ENCODE data around the gene CRISPLD2. TPM values are rescaled to one million over a fixed set of nuclear protein-coding genes. Genes with fewer than 3 reads are reported as not detected.
A peak's percentile ranks its signal among the peaks of the same experiment; 100 is the strongest.

The CRISPLD2 gene
- total RNA-seq, 4 donors from 2014 or later = 174 to 411 (median 219) TPM

DNA sequence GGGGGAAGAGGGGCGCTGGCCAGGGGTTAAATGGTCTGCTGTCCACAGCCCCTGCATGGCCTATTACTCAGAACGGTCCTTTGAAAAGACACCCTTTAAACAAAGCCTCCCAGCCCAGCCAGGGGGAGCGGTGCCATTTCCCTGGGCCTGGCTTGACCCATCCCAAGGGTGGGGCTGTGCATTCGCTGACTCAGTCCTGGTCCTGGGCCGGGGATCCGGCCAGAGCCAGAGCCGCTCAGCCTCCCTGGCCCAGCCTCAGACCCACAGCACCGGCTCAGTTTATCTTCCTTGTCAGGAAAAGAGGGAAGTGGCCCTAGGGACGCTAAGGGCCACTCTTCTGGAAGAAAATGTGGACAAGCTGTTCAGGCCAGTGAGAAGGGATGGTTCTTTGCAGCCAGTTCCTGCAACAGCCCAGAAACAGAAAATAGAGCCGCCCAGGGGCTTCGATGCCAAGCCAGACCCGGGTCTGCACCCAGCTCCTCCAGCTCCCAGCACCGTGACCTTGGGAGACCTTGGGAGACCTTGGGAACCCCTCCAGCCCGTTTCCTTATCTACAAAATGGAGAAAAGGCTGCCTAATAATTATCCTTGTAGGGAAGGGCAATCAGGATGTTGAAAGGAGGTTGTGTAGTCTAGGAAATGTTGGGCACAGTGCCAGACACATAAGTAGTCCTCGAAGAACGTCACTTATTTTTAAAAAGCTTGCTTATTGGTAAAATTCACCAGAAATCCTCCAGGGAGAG is 109.1 kb downstream of the CRISPLD2 start:
- no peaks in the 10 kb centered on the region for H3K36me3 ChIP-seq
- peak; percentile 87 for ATAC-seq
- peaks cover 0 to 67% (median 25%) of the 10 kb centered on the region in 3 donors for H3K4me1 ChIP-seq
- TF ChIP-seq EP300 (IDR thresholded peaks at IDR 0.05) = no peak
- TF ChIP-seq POLR2AphosphoS5 (IDR thresholded peaks at IDR 0.05) = peak; percentile 6
- no peak overlapping the region for H3K4me3 ChIP-seq
- 50 to 80% methylated on average over 1 to 3 of the region's 16 CpGs for WGBS, 2 donors (ENCODE audit: low coverage in 1 of 2)
- no peaks in the 10 kb centered on the region for H3K27me3 ChIP-seq
- no peaks in the 10 kb centered on the region for H3K9me3 ChIP-seq
- peak overlapping the region in 3 of 4 donors; percentile 50 to 69 (median 62) for H3K27ac ChIP-seq

DNA sequence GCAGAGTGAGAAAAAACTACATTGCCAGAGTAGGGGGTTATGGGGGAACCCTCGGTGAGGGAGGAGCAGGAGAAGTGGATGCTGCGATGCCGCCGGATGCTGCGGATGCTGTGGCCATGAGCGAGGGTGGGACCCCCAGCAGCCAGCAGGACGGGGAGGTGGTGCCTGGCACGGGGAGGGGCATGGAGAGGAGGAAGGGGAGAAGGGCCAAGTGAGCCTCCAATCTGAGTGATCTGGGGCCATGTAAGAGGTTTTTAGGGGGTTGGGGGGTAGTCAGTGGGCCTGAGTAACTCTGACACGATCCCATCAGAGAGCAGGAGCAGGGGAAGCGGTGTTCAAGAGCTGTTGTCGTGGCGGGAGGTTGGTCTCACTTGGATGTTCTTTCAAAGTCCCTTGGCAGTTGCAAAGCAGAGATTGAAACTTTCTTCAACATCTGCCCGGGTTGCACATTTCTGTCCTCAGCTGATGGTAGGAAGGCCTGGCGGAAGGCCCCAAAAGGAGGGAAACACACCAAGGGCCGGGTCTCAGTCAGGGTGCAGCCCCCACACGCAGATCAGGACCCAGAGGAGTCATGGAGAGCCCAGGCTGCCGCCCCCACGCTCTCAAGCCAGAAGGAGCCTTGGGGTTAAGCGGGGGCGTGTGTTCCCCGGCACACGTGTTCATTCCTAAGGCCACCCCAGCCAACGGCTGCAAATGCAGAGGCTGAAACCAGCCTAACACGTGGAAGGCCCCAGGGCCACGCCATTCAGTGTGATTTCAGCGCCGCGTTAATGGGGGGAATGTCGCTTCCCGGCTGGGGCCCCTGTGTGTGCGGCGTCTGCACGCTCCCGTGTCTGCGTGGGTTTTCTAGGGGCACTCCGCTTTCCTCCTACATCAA is 109.9 kb downstream of the CRISPLD2 start:
- Histone ChIP-seq H3K36me3 (no peaks in the 10 kb centered on the region), H3K27ac (peak overlapping the region in 3 of 4 donors; percentile 50 to 69 (median 62)), H3K4me1 (peaks cover 0 to 67% (median 27%) of the 10 kb centered on the region in 3 donors), H3K27me3 (no peaks in the 10 kb centered on the region), H3K9me3 (no peaks in the 10 kb centered on the region), H3K4me3 (no peak overlapping the region)
- TF ChIP-seq, protein P1, sequence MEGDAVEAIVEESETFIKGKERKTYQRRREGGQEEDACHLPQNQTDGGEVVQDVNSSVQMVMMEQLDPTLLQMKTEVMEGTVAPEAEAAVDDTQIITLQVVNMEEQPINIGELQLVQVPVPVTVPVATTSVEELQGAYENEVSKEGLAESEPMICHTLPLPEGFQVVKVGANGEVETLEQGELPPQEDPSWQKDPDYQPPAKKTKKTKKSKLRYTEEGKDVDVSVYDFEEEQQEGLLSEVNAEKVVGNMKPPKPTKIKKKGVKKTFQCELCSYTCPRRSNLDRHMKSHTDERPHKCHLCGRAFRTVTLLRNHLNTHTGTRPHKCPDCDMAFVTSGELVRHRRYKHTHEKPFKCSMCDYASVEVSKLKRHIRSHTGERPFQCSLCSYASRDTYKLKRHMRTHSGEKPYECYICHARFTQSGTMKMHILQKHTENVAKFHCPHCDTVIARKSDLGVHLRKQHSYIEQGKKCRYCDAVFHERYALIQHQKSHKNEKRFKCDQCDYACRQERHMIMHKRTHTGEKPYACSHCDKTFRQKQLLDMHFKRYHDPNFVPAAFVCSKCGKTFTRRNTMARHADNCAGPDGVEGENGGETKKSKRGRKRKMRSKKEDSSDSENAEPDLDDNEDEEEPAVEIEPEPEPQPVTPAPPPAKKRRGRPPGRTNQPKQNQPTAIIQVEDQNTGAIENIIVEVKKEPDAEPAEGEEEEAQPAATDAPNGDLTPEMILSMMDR (IDR thresholded peaks at IDR 0.05) = no peak
- TF ChIP-seq POLR2A (IDR thresholded peaks at IDR 0.05) (no peak), POLR2AphosphoS5 (IDR thresholded peaks at IDR 0.05) (no peak), EP300 (IDR thresholded peaks at IDR 0.05) (no peak)
- ATAC-seq = no peak
- WGBS, 2 donors (ENCODE audit: low coverage in 1 of 2) = 78% methylated on average over 12 of the region's 36 CpGs; no CpG with 5 or more reads in 1 of the 2 donors

DNA sequence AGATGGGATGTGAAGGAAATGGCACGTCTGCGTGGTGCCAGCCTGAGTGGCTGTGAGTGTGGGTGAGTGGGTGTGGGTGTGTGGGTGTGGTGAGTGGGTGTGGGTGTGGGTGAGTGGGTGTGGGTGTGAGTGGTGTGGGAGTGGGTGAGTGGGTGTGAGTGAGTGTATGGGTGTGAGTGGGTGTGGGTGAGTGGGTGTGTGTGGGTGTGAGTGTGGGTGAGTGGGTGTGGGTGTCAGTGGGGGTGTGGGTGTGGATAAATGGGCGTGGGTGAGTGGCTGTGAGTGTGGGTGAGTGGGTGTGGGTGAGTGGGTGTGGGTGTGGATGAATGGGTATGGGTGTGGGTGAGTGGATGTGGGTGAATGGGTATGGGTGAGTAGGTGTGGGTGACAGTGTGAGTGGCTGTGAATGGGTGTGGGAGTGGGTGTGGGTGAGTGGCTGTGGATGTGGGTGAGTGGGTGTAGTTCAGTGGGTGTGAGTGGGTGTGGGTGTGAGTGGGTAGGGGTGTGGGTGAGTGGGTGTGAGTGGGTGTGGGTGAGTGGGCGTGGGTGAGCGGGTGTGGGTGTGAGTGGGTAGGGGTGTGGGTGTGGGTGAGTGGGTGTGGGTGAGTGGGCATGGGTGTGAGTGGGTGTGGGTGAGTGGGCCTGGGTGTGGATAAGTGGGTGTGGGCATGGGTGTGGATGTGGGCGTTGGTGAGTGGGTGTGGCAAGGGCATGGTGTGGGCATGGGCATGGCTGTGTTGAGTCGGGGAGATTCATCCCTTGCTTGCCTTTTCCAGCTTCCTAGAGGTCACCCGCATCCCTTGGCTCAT is 110.7 kb downstream of the CRISPLD2 start:
- Histone ChIP-seq H3K4me3 (no peak overlapping the region), H3K27ac (peak overlapping the region in 2 of 4 donors; percentile 62 to 69), H3K36me3 (no peaks in the 10 kb centered on the region), H3K4me1 (peaks cover 0 to 61% (median 24%) of the 10 kb centered on the region in 3 donors), H3K27me3 (no peaks in the 10 kb centered on the region), H3K9me3 (no peaks in the 10 kb centered on the region)
- ATAC-seq = no peak
- WGBS, 2 donors (ENCODE audit: low coverage in 1 of 2) = 55 to 64% methylated on average over 5 to 6 of the region's 8 CpGs
- no peak for TF ChIP-seq EP300 (IDR thresholded peaks at IDR 0.05)
- TF ChIP-seq POLR2A (IDR thresholded peaks at IDR 0.05) = no peak
- TF ChIP-seq POLR2AphosphoS5 (IDR thresholded peaks at IDR 0.05) = no peak
- TF ChIP-seq, protein P1 (IDR thresholded peaks at IDR 0.05) = no peak

DNA sequence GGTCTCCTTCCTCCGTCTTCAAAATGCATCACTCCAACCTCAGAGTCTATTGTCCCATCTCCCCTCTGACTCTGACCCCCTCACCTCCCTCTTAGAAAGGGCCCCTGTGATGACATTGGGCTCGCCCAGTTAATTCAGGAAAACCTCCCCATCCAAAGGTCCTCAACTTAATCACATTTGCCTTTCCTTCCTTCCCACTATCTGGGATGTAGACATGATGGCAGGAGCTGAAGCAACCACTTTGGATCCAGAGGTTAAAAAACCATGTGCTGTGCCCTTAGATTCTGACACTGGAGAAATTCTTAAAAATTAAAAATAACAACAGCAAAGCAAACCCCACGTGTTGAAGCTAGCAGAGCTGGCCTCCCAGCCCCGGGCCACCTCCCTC is 111.3 kb downstream of the CRISPLD2 start:
- no peak for TF ChIP-seq POLR2A (IDR thresholded peaks at IDR 0.05)
- TF ChIP-seq, protein P1 (IDR thresholded peaks at IDR 0.05) = no peak
- TF ChIP-seq POLR2AphosphoS5 (IDR thresholded peaks at IDR 0.05) = no peak
- no peak for TF ChIP-seq EP300 (IDR thresholded peaks at IDR 0.05)
- 92% methylated on average over 4 of the region's 4 CpGs; no CpG with 5 or more reads in 1 of the 2 donors for WGBS, 2 donors (ENCODE audit: low coverage in 1 of 2)
- Histone ChIP-seq H3K27me3 (no peaks in the 10 kb centered on the region), H3K9me3 (no peaks in the 10 kb centered on the region), H3K36me3 (no peaks in the 10 kb centered on the region), H3K4me3 (no peak overlapping the region), H3K4me1 (peaks cover 0 to 58% (median 24%) of the 10 kb centered on the region in 3 donors), H3K27ac (no peak overlapping the region)
- ATAC-seq = no peak

DNA sequence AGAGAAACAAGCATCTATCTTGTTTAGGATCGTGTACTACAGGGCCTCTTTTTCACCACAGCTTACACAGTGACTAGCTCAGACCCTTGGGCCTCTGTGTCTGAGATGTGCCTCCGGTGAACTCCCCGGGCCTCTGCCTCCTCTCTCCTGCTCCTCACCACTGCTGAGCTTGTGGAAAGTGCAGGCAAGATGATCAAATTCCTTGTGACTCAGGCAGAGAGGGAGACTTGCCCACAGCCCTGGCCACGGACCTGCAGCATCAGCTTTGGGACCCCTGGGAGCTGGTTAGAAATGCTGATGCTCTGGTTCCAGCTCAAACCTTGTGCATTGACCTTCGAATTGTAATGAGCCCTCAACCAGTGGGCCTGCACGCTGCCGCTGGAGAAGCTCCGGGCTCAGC is 111.7 kb downstream of the CRISPLD2 start:
- H3K27ac ChIP-seq = no peak overlapping the region
- WGBS, 2 donors (ENCODE audit: low coverage in 1 of 2) = 86% methylated on average over 5 of the region's 8 CpGs; no CpG with 5 or more reads in 1 of the 2 donors

More for the DNA sequence above, 111.7 kb downstream of the CRISPLD2 start:
- Histone ChIP-seq H3K4me3 (no peak overlapping the region), H3K27me3 (no peaks in the 10 kb centered on the region), H3K4me1 (peaks cover 0 to 58% (median 24%) of the 10 kb centered on the region in 3 donors), H3K9me3 (no peaks in the 10 kb centered on the region), H3K36me3 (no peaks in the 10 kb centered on the region)
- TF ChIP-seq POLR2AphosphoS5 (IDR thresholded peaks at IDR 0.05) (no peak), POLR2A (IDR thresholded peaks at IDR 0.05) (no peak), EP300 (IDR thresholded peaks at IDR 0.05) (no peak)
- TF ChIP-seq, protein P1 (IDR thresholded peaks at IDR 0.05) = no peak
- ATAC-seq = no peak
